GM12801 (cell line): Measurements from ENCODE around the gene ARHGEF28.

Experiments
- TF ChIP-seq, protein P1 (sequence below): IDR thresholded peaks from one replicate; pipeline ENCODE4 v1.5.1; 2011; ENCODE audit warnings: control low read depth; ENCODE audit not compliant: insufficient read length; ENCODE audit errors: extremely low read depth

ARHGEF28 gene

DNA sequence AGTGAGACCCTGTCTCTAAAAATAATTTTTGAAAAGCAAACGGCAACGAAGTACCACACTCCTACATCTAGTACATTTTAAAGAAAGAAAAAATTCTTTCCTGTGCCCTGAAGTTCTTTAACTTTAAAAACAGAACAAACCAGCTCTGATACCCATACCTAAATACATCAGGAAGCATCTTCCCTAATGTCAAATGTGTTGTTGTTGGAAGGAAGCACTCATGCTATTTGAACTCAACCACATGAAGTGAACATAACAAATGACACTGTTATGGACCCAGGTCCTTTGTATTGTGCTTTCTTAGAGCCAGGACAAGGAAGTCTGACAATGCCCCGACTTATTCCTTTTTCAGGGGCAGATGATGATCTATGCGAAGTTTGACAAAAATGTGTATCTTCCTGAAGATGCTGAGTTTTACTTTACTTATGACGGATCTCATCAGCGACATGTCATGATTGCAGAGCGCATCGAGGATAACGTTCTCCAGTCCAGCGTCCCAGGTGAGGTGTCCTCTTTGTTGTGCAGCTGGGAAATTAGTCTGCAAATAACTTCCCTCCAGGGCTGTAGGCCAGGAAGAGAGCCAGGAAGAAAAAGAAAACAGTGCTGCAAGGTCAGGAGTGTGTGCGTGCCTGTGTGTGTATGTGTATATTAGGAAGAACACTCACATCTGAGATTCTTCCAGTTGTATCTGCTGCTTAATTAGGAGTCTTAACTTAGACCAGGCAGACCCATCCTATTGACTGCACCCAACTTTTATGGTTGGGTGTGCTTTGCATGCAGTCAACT is 123.7 kb downstream of the ARHGEF28 start:
- TF ChIP-seq, protein P1, sequence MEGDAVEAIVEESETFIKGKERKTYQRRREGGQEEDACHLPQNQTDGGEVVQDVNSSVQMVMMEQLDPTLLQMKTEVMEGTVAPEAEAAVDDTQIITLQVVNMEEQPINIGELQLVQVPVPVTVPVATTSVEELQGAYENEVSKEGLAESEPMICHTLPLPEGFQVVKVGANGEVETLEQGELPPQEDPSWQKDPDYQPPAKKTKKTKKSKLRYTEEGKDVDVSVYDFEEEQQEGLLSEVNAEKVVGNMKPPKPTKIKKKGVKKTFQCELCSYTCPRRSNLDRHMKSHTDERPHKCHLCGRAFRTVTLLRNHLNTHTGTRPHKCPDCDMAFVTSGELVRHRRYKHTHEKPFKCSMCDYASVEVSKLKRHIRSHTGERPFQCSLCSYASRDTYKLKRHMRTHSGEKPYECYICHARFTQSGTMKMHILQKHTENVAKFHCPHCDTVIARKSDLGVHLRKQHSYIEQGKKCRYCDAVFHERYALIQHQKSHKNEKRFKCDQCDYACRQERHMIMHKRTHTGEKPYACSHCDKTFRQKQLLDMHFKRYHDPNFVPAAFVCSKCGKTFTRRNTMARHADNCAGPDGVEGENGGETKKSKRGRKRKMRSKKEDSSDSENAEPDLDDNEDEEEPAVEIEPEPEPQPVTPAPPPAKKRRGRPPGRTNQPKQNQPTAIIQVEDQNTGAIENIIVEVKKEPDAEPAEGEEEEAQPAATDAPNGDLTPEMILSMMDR, result no peak

DNA sequence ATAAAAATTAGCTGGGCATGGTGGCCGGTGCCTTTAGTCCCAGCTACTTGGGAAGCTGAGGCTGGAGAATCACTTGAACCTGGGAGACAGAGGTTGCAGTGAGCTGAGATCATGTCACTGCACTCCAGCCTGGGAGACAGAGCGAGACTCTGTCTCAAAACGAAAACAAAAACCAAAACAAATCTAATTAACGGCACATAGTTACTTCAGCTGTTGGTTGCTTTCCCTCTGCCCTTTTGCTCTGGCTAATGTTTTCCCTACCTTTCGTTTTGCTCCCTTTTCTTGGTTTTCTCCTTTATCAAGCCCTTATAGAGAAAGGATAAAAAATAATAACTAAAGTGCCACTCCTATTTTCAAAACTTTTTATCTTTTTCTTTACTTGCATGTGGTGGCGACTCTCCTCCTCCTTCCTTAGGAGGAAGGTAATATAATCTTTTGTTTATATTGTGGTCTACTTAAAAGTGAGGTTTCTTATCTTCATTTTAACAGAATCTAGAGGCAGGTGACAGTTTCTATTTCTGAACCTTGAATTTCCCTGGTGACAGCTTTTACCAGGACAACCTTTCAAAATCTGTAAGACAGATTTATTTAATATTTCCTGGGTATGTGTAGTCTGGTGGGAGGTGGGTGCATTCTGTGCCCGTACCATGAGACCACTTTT is 125.4 kb downstream of the ARHGEF28 start:
- TF ChIP-seq, protein P1, result no peak

DNA sequence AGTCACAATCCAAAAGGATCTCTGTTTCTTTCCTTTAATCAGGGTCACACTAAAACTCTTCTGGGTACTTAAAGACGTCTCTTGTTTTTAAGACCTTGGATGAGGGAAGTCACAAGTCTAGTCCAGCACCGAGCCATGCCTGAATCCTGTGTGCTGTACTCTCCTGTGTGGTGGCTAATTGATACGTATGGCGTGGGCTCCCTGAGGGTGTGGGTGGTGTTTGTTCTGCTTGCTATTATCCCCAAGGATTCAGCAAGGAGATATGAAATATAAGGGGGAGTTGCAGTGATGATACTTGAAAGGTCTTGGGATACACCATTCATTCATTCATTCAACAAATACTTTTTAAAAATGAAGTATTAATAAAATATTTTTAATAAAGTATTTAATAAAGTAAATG is 128.3 kb downstream of the ARHGEF28 start:
- TF ChIP-seq, protein P1, result no peak

DNA sequence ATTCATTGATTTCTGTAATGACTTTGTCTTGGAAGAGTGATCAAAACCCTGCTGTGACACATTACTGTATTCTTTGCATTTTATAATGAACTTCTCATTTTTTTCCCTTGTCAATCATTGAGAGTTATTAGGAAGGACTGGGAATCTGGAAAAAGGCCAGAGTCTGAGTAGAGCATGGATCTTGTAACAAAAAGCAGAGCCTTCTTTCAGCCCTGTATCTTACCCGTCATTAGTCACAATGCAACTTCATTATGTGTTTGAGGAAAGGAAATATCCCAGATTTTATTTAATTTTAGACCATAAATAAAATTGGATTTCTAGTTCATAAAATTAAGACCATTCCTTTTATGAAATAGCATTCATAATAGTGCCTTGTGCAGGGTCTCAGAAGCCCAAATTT is 131.4 kb downstream of the ARHGEF28 start:
- TF ChIP-seq, protein P1, result no peak

DNA sequence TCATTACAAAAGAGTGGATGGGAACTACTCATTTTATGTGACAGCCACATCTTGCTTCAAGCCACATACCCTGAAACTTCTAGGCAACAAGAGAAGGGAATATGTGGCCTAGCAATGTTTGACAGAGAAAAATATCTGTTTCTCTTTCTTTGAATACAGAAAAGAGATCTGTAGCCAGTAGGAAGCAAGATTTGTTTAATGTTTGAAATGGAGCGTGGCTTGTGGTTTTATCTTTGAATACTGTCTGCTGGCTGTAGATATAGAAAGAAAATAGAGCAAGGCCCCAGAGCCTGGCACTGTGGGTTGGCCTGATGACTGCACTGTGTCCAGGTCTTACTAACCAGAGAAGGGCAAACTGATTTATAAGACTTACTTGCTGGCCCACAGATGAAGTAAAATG is 133.8 kb downstream of the ARHGEF28 start:
- TF ChIP-seq, protein P1, result no peak

DNA sequence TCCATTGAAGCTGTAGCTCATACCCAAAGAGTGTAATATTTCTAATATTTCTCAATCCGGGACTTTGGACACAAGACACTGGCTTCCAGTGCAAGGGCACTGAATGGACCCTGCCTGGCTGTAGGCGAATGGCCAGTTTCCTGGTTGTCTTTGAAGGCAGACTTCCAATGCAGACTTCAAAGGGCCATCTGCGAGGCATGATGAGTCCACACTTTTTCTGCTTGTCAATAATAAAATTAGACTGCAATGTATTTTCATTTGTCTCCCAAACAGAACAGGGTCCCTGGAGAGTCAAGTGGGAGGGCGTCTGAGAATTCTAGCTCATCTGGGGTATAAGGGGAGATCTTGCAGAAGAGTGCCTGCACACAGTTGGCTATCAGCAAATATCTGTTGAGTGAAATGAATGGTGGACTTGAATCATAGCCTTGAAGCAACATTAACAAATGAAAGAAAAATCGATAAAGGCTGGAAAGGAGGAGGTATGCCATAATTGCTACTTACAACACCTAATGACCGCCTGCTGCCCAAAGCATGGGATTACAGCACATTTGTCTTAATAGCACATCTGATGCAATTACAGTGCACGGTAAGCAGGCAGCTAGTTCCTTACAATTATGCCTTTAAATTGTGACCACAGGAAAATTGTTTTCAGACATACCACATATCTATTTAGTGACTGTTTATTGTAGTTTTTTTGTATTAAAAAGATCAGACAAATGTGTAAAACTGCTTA is 137.5 kb downstream of the ARHGEF28 start:
- TF ChIP-seq, protein P1, result no peak

DNA sequence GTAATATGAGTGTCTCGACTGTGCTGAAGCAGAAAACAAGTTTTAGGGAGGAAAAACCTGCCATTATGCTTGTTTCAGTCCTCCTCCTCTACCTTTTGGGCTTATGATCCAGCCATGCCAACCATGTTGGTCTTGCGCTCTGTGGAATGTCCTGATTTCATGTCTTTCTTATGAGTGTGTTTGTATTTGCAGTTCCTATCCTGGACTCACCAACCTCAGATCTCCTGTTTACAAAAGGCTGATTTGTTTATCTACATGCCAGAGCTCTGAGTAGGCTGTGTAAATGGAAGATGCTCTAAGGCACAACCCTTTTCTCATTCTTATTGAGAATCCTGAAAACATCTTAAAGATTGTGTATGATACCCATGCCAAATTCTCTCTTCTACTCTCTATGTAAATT is 138.6 kb downstream of the ARHGEF28 start:
- TF ChIP-seq, protein P1, result no peak
